HT1080 (cell line): Measurements from ENCODE around the gene NNAT. TPM values are rescaled to one million over a fixed set of nuclear protein-coding genes. Genes with fewer than 3 reads are reported as not detected.

Experiments
- DNase-seq: peaks from one replicate; pipeline ENCODE4 v3.0.0-alpha.2; 2015; ENCODE audit warnings: low read depth
- total RNA-seq: library from RNA; depleted of rRNA; stranded (reverse); fragments of >200 nt; shearing (Covaris generic); gene quantifications from 2 replicates; pipeline ENCODE4 v1.2.3, GENCODE V29; 2014

NNAT gene
- total RNA-seq, 1 experiment from 2014 or later, result not detected

DNA sequence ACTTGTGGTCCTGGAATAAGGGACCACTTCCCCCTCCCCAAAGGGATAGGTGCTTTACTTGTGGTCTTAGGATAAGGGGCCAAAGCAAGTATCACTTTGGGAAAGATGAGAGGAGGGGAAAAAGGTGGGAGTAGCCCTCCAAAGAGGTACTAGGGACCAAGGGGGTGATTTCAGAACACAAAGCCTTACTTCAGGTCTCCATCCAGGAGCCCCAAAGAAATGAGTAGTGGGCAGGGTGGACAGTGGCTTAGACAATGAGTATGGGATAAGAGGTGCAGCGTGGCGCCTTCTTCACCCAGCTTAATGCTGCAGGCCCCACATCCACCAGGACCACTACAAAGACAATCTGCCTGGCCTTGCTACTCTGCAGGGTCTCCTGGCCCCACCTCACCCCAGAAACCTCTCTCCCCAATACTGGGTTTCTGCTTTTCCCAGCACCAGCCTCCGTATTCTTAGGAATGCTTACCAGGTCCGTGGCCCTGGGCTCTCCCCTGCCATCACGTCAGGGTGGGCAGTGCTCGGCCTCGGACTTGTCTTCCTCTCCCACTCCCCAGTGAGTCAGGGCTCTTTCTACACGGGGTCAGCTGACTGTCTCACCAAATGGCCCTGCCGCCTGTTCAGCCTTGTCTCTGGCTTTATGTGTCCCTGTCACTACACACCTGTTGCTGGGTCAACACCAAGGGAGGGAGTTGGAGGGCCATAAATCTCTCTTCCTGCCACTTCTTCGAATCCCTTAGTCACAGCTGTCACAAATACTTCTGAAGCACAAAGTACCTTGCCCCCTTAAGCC, 3.1 kb downstream of the NNAT start:
- no peak for DNase-seq

DNA sequence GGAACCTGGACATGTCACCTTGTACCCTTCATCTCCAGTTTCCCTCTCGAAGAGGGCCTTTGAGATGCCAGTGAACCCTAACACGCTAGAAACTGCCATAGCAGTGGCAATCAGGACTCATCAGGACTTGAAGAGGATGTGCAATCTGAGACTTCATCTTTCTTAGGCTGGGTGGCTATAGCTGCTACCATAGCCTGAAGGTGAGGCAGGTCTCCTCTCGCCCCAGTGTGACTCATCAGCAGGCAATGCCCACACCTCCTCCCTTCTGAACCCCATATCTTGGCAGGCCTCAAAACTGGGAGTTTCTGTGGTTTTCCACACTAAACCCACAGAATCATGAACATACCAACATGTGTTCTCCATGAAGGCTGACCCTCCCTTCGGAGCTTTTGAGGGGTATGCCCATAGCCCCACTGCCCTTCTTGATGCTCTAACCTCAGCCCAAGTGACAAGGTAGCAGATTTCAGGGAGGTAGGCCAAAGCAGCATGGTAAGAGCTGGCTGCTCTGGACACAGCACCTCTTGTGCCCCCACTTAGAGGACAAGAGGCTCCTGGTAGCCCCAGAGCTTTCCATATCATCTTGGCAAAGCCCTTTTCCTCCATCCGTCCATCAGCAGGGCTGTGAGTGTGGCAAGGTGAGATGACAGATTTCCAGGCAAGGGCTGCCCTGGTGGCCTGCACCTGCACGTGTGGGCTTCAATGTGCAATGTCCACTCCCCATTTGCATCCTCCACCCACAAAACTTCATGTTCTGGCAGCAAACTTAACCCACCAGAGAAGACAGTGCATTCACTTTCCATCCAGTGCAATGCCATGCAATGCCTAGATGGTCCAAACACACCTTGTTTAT, 4.0 kb downstream of the NNAT start:
- DNase-seq, result peak; percentile 46

DNA sequence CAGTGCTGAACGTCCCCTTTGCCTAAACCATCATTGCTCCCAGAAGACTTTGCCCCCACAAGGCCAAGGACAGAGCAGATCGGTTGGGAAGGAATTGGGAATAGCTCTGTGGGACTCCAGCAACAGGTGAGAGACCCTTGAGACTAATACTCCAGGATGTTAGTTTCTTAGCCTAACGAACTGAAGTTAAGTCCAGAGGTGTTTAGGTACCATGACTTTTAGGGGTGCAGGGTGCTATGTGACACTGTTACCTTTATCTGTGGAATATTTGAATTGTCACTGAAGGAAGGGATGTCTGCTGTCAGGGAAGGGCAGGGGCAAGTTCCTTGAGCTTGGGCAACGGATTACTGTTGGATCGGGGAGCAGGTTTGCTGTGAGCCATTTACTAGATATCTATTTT, 4.8 kb downstream of the NNAT start:
- no peak for DNase-seq

DNA sequence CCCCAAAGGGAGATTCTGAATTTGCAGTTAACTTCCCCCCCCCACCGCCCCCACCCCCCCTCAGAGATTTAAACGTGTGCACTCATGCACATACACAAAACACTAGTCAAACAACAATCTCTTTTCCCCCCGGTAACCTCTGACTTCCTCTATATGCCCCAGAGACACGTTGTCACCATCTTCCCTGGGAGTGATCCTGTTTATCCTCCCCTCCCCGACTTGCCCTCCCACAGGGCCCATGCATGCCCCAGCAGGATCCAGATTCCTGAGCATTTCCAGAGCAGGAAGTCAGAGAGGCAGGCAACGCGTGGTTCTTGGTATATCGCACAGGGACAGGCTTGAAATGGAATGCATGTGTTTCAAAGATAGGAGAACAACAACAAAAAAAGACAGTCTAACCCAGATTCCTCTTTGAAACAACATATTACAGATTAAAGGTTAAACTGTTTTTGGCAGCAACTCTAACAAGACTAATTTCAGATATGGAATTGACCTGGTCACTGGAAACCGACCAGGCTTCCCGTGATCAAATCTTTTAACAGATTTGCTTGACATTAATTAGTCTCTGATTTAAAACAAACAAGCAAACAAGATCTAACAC, 5.3 kb downstream of the NNAT start:
- peak; percentile 27 for DNase-seq

DNA sequence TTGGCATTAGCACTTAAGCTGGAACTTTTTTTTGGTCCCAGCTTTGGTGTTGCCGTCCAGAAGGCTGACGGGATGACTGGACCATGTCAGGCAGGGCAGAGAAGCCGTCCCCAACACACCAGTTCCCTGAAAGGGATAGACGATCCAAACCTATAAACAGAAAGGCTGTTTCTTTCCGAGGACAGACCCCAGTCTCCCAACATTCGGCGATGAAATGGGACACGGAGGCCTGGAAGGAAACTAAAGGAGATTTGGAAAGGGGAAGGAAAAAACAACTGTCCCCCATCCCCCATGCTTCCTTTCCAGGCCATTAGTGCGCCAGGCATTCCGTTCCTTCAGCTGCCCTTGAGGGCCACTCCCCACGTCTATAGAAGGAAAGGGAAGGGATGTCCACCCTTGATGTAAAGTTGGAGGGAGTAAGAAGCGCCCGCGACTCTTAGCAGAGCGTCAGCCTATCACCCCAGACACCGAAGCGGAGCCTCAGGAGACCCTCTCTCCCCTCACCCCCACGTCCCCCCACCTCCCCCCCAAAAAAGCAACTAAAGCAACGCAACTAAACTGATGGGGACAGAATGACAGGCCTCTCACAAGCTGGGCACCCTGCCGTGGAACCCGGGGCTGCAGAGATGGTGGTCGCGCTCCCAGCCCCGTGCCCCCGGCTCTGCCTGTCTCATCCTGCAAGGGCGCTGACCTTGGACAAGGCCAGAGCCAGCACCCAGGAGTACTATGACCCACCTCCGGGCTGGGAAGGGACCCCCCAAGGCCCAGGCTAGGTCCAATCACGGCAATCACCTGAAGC, 6.0 kb downstream of the NNAT start:
- DNase-seq, result no peak

DNA sequence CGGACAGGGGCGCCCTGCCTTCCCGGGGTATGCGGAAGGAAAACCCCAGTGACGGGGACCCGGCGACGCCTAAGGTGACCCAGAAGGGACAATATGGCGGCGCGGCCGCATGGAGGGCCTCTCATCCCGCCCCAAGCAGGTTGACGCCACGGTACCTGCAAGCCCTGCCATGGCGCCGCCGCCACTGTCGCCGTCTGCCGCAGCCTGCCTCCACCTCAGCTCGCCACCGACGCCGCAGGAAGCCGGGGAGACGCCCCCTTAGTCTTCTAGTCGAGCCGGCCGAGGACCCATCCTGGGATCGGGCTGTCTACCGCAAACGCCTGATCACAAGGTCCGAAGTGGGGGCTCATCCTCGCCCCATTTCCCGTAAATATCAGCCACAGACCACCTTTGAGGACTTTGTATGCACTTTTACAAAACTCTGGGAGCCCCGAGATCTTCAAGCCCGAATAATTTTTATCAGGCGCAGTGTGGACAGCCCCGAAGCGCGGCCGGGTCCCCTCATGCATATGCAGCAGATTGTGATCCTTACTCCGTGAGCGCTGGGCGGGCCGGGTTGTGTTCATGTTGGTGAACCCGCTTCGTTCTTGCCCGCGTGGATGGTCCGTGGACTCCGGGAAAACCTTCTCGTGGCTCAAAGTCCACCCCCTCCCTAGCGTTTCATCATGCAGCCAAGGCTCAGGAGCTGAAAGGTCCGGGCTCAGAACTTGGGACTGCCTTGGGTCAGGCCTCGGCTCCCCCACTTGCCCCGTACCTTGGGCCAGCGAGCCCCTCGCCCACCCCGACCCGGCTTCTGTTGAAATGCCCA, 6.8 kb downstream of the NNAT start, which contains the start of gene BLCAP:
Gene BLCAP, minus strand, starts transcription at position 239 of the 808 bp plus-strand sequence. CDS start 8,702 bp downstream, outside the sequence.
- peak; percentile 79 for DNase-seq

DNA sequence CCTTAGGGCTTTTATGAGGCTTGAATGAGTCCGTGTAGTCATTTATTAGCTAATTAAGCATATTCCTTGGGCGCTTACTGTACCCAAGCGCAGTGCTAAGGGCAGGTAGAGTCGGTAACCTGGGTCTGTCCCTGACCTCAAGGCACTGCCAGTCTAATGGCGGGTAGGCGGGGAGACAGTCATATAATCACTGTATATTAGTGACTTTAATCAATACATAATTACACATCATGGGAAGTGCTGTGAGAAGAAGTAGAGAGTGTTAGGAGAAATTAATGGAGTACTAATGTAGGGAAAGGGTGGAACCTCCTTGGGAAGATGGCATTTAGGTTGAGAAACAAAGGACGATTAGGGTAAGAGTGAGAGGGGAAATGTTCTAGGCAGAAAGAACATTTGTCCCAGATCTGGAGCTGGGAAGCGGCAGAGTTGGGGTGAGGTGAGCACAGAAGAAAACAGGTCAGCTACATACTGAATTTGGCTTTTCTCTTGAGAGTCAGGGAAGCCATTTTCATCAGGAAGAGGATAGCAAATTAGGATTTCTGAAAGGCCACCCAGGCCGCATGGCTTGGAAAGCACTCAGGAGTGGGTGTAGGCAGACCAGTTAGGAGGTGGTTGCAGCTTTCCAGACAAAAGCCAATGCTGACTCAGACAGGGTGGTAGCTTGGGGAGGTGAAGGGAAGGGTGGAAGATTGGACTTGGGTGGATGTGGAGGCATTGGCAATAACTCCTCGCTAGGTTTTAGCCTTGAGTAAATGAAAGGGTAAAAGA, 7.6 kb downstream of the NNAT start:
- DNase-seq, result no peak

DNA sequence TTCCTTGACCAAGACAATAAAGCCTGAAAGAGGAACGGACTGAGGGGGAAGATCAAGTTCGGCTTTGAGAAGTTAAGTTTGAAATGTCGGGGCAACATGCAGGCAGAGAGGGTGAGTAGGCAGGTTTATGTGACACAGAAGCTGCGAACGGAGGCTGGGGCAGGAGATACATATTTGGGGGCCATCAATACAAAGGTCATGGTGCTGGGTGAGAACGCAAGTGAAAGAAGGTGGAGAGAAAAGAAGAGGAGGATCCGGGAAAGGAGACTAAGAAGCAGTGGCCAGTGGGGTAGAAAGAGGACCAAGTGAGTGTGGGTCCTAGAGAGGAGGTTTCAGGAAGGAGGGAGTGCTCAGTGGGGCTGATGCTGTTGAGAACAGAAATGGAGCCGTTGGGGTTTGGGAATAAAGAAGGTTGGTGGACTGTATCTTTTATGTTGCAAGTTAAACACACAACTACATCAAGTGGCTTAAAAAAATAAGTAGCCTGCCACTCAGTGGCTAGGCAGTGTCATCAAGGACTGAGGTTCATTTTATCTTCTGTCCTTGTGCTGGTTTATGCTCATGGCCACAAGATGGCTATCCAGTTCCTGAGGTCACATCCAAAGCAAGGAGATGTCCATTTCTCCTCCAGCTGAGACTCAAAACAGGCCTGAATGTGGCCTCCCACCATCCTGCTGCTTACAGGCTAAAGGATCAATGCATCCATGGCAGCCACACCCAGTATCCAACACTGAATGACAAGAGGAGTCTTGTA, 8.3 kb downstream of the NNAT start:
- no peak for DNase-seq

DNA sequence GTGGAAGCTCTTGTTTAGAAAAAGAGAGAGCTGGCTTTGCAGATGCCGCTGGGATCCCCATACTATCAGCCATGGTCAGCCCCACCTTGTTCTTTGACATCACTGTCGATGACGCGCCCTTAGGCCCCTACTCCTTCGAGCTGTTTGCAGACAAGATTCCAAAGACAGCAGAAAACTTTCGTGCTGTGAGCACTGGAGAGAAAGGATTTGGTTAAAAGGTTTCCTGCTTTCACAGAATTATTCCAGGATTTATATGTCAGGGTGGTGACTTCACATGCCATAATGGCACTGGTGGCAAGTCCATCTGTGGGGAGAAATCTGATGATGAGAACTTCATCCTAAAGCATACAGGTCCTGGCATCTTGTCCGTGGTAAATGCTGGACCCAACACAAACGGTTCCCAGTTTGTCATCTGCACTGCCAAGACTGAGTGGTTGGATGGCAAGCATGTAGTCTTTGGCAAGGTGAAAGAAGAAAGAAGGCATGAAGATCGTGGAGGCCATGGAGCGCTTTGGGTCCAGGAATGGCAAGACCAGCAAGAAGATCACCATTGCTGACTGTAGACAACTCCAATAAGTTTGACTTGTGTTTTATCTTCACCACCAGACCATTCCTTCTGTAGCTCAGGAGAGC, 9.0 kb downstream of the NNAT start:
- no peak for DNase-seq

DNA sequence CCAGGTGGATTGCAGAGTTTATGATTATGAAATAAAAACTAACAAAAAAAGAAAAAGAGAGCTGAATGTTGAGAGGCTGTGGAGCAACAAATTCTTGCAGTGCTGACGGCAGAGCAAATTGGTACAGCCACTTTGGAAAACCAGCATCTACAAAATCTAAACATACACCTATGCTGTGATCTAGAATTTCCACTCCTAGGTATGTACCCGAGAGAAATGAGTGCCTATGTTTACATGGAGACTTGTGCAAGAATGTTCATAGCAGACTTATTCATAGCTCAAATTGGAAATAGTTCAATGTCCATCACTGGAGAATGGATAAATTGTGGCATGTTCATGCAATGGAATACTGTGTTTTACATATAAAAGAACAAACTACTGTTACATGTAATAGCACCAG, 9.6 kb downstream of the NNAT start:
- DNase-seq, result no peak

DNA sequence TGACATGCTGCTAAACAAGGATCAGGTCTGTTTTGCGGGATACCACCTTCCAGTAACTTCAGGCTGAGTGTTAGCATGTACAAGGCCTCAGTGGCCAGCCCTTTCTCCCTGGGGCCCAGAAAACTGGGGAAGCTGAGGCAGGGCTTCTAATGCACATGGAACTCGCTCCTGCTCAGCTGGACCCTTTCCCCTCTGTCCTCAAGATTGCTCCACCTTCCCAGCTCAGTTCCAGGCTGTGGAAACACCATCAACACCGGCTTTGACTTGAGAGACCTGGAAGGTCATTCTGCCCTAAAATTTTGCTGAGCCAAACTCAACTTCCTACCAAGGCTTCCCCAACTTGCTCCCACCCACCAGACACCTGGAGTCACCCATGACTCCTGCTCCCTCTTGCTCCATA, 10.8 kb downstream of the NNAT start:
- DNase-seq, result no peak

DNA sequence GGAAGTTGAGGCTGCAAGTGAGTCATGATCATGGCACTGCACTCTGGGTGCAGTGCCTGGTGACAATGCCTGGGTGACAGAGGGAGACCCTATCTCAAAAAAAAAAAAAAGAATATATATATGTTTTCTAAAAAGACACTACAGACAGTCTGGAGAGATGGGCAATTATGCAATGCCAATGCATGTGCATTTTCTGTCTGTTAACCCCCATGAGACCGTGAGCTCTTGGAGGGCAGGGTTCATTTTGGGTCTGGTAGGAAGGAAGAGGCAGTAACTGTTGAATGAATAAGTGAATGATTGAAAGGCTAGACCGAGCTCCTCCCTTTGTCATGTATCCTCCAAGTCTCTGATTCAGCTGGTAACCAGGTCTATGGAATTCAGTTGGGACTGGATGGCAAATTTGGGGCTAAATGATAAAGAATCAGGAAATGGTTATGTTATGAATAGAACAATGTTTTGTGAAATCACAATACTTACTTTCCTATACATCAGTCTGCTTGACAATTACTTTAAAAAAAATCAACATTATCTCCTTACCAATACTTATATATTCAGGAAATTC, 12.2 kb downstream of the NNAT start:
- no peak for DNase-seq

DNA sequence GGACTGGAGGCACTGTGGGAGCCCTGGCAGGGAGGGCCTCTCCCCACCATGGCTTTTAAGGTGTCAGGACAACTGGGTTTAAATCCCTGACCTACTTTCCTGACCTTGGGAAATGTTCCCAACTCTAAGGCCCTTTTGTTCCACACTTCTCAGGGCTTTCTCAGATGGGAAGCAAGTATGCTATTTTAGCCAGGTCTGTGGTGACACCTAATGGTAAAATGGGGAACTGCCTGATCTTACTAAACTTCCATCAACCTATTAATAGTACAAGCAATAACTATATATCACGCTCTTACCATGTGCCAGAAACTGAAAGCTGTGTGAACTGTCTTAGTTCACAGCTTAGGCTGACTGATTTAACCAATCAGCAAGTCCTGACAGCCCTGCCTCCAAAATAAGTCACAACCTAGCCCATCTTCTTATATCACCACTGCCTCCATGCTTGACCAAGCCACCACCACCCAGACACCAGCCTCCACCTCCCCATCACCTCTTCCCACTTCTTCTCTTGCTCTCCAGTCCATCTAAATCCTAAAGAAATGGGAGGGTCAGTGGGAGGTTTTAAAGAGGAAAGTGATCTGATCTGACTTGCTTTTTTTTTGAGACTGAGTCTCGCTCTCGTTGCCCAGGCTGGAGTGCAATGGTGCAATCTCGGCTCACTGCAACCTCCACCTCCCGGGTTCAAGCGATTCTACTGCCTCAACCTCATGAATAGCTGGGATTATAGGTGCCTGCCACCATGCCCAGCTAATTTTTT, 13.5 kb downstream of the NNAT start:
- peak; percentile 81 for DNase-seq

DNA sequence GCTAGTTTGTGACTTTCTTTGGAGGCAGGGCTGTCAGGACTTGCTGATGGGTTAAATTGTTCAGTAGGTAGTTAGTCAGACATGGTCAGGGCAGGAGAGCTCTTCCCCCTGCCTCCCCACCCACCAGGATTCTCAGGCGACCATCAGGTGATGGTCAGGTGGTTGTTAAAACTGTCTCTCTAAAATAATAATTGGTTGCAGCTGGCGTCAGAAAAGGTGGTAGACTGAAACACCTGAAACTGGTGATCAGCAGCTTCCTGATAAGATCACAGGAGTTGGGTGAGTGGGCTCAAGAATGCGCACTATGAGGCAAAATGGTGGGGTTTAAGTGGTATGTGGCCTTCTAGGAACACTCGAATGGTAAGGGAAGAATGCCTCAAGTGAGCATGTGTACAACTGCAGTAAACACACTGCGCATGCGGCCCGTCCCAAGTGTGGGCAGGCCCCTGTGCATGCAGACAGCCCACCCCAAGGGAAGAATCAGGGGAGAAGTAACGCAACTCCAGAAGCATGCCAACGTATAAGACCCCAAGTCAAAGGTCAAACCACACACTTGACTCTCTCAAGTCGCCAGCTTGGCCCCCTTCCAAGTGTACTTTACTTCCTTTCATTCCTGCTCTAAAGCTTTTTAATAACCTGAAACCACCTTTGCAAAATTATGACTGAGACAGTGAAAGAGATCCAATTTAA, 14.5 kb downstream of the NNAT start:
- DNase-seq, result no peak

DNA sequence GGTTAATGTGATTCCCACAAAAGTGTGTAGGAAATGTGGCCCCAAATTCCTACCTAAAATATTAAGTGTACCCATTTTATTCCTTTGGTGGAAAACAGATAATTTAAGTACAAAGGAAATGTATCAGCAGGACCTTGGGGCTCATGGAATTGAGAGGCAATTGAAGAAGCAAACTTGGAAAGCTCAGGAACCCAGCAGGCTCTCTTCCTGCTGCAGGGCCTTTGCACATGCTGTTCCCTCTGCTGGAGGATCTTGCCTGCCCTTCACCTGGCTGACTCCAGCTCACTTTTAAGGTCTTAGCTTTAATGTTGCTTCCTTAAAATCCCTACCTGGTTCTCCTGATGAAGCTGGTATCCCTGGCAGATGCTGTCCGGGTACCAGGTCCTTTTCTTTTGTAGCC, 16.5 kb downstream of the NNAT start:
- no peak for DNase-seq

DNA sequence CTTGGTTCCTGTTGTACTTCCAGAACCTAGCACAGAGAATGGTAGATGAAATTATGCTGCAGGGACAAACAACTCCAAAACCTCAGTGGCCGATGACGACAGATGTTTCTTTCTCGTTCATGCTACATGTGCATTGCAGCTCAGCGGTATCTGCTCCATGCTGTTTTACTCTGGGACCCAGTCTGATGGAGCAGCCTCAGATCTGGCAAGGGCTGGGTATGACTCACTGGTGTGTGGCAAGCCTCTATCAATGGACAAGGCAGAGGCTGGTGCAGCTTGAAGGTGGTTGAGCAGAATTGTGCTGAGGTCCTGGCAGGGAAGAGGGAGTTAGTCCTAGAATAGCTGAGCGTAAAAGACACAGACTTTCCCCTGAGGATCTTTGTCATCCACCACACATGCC, 17.0 kb downstream of the NNAT start:
- peak; percentile 78 for DNase-seq

DNA sequence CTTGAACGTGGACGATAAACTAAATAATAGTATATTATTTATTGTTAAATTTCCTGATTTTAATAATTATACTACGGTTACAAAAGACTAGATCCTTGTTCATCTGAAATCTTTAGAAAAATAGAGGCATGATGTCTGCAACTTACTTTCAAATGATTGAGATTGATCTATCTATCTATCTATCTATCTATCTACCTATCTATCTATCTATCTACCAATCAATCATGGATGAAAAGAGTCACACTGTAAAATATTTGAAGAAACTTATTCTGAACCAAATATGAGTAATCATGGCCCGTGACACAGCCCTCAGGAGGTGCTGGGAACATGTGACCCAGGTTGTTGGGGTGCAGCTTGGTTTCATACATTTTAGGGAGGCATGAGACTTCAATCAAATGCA, 18.4 kb downstream of the NNAT start:
- DNase-seq, result no peak
